Panc1 (cell line): ENCODE data around the gene AHR.

Source experiments
- CTCF ChIP-seq: fragments of 450-650 bp; IDR thresholded peaks from 2 replicates; pipeline ENCODE4 v1.5.1; 2017; ENCODE audit warnings: mild to moderate bottlenecking
- TCF7L2 ChIP-seq: IDR thresholded peaks from 2 replicates; pipeline ENCODE4 v1.6.1; 2011; ENCODE audit warnings: mild to moderate bottlenecking, low read depth, low read length, inconsistent platforms

DNA sequence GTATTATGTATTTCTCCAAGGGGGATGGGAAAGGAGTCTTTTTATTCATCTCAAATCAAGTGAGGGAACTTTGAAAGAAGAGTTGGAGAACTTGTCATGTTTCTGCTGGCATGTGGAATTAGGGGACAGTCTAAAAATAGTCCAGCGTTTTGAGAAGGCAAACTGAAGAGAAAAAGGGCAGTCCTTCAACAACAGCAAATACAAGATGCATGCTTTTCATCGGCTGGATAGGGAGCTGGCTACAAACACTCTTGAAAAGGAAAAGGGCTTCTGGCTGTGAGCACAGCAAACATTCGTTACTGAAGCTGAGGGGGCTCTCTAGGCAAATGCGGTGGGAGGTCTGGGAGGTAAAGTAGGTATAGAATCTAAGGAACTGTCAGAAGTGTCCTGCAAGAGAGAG lies 91.9 kb downstream of the AHR start:
- TF ChIP-seq CTCF (no peak), TCF7L2 (no peak)
